GM23338 (cell line): ENCODE measurements around the gene PIK3R5. TPM values are rescaled to one million over a fixed set of nuclear protein-coding genes. Genes with fewer than 3 reads are reported as not detected.

Experiments used
- ATAC-seq: fragments of 200-7000 bp; cut with Tn5 transposase; 3 replicates; pipeline ENCODE4 v1.9.1; 2020
- DNase-seq: peaks from one replicate; pipeline ENCODE4 v3.0.0-alpha.2; 2015; ENCODE audit warnings: low spot score
- H2AFZ ChIP-seq: fragments of 200-600 bp; sonication (generic); 2 replicates; pipeline ENCODE4 v1.8.0; 2016; ENCODE audit warnings: antibody characterized with exemption, mild to moderate bottlenecking, moderate library complexity
- H3F3A ChIP-seq: fragments of 200-600 bp; sonication (generic); replicated peaks from 2 replicates; pipeline ENCODE4 v1.8.0; 2017; ENCODE audit warnings: antibody characterized with exemption, mixed run types, low read depth
- H3K27ac ChIP-seq: fragments of 200-600 bp; sonication (generic); 2 replicates; pipeline ENCODE4 v1.6.1; 2016; ENCODE audit warnings: low read depth
- H3K27me3 ChIP-seq: fragments of 200-600 bp; sonication (generic); 2 replicates; pipeline ENCODE4 v1.8.0; 2016; ENCODE audit warnings: mild to moderate bottlenecking, mixed run types, moderate library complexity; ENCODE audit not compliant: insufficient read depth
- H3K36me3 ChIP-seq: fragments of 200-600 bp; sonication (generic); 2 replicates; pipeline ENCODE4 v1.8.0; 2016; ENCODE audit warnings: mild to moderate bottlenecking; ENCODE audit not compliant: insufficient read depth
- H3K4me1 ChIP-seq: fragments of 200-600 bp; sonication (generic); 2 replicates; pipeline ENCODE4 v1.8.0; 2016; ENCODE audit warnings: mild to moderate bottlenecking, moderate library complexity; ENCODE audit not compliant: insufficient read depth
- H3K4me2 ChIP-seq: fragments of 200-600 bp; sonication (generic); 2 replicates; pipeline ENCODE4 v1.7.1; 2017; ENCODE audit warnings: mixed run types
- H3K4me3 ChIP-seq: fragments of 200-600 bp; sonication (generic); 2 replicates; pipeline ENCODE4 v1.6.1; 2016; ENCODE audit warnings: mixed run types
- H3K79me2 ChIP-seq: fragments of 200-600 bp; sonication (generic); replicated peaks from 2 replicates; pipeline ENCODE4 v1.8.0; 2017; ENCODE audit warnings: mild to moderate bottlenecking; ENCODE audit not compliant: insufficient read depth
- H3K9me2 ChIP-seq: fragments of 200-600 bp; sonication (generic); 2 replicates; pipeline ENCODE4 v1.8.0; 2017; ENCODE audit not compliant: insufficient read depth
- H4K20me1 ChIP-seq: fragments of 200-600 bp; sonication (generic); replicated peaks from 2 replicates; pipeline ENCODE4 v1.8.0; 2017; ENCODE audit warnings: mild to moderate bottlenecking; ENCODE audit not compliant: insufficient read depth
- H3K27ac Mint-ChIP-seq: 2 replicates; pipeline ENCODE4 v1.8.0; 2020; ENCODE audit warnings: inconsistent platforms, mild to moderate bottlenecking, moderate library complexity, mixed read lengths
- H3K27me3 Mint-ChIP-seq: 3 replicates; pipeline ENCODE4 v1.8.0; 2022; ENCODE audit warnings: low read depth, mild to moderate bottlenecking, moderate library complexity, mixed read lengths, inconsistent platforms; ENCODE audit not compliant: insufficient read depth, poor library complexity
- H3K36me3 Mint-ChIP-seq: 3 replicates; pipeline ENCODE4 v1.8.0; 2021; ENCODE audit warnings: low read depth, mild to moderate bottlenecking, inconsistent platforms, moderate library complexity, mixed read lengths
- H3K4me1 Mint-ChIP-seq: 3 replicates; pipeline ENCODE4 v1.8.0; 2020; ENCODE audit warnings: mild to moderate bottlenecking, inconsistent platforms, mixed read lengths
- H3K4me3 Mint-ChIP-seq: 3 replicates; pipeline ENCODE4 v1.8.0; 2021; ENCODE audit warnings: moderate library complexity, mild to moderate bottlenecking, inconsistent platforms, mixed read lengths
- H3K9me3 Mint-ChIP-seq: 3 replicates; pipeline ENCODE4 v1.8.0; 2020; ENCODE audit warnings: moderate library complexity, mild to moderate bottlenecking, inconsistent platforms, mixed read lengths
- CREB1 ChIP-seq: fragments of 250-450 bp; sonication (Bioruptor Pico); IDR thresholded peaks from 2 replicates; pipeline ENCODE4 v1.5.0; 2020; ENCODE audit warnings: low read depth, mild to moderate bottlenecking, moderate library complexity
- EZH2phosphoT487 ChIP-seq: fragments of 200-600 bp; sonication (generic); IDR thresholded peaks from one replicate; pipeline ENCODE4 v1.8.1; 2018; ENCODE audit warnings: antibody characterized with exemption; ENCODE audit not compliant: unreplicated experiment
- NANOG ChIP-seq: IDR thresholded peaks from 2 replicates; pipeline ENCODE4 v1.6.1; 2016; ENCODE audit warnings: antibody characterized with exemption, borderline replicate concordance
- POLR2AphosphoS5 ChIP-seq: IDR thresholded peaks from 2 replicates; pipeline ENCODE4 v1.6.1; 2016; ENCODE audit warnings: antibody characterized with exemption, low read depth
- ZNF114 ChIP-seq: fragments of 250-450 bp; sonication (Bioruptor Pico); IDR thresholded peaks from 2 replicates; pipeline ENCODE4 v1.5.0; 2020; ENCODE audit warnings: mild to moderate bottlenecking, moderate library complexity
- ZNF331 ChIP-seq: fragments of 250-450 bp; sonication (Bioruptor Pico); IDR thresholded peaks from 2 replicates; pipeline ENCODE4 v1.5.0; 2020; ENCODE audit warnings: low read depth, mild to moderate bottlenecking, moderate library complexity
- polyA plus RNA-seq: library from polyadenylated mRNA; unstranded; fragments of >200 nt; fragmentation: Nextera tagmentation; extraction: Ambion mirVana; gene quantifications from 2 replicates; pipeline ENCODE4 v1.2.1, GENCODE V29; 2016
- total RNA-seq: library from RNA; depleted of rRNA; stranded (reverse); fragments of >200 nt; shearing (Covaris generic); gene quantifications from 2 replicates; pipeline ENCODE4 v1.2.3, GENCODE V29; 2014
- TF ChIP-seq, protein P1 (sequence below): IDR thresholded peaks from 2 replicates; pipeline ENCODE4 v1.6.1; 2016; ENCODE audit warnings: antibody characterized with exemption
- TF ChIP-seq, protein P2 (sequence below): IDR thresholded peaks from one replicate; pipeline ENCODE4 v1.6.1; 2018; ENCODE audit warnings: antibody characterized with exemption; ENCODE audit not compliant: unreplicated experiment
- TF ChIP-seq, protein P3 (sequence below), 2 experiments: fragments of 200-600 bp in 1 of 2; sonication (generic) in 1 of 2; conservative IDR thresholded peaks; 2 replicates each; pipeline versions ENCODE4 v1.5.1 to v1.6.1; 2016 to 2017; ENCODE audit warnings: antibody characterized with exemption in 2 of 2, low read depth in 2 of 2, mild to moderate bottlenecking in 2 of 2, moderate library complexity in 1 of 2
- TF ChIP-seq, protein P4 (sequence below): fragments of 250-450 bp; sonication (Bioruptor Pico); IDR thresholded peaks from 2 replicates; pipeline ENCODE4 v1.5.0; 2020; ENCODE audit warnings: mild to moderate bottlenecking, moderate library complexity

Gene PIK3R5
- total and polyA plus RNA-seq, 2 experiments from 2014 or later = 1.7 to 9.4 TPM

DNA sequence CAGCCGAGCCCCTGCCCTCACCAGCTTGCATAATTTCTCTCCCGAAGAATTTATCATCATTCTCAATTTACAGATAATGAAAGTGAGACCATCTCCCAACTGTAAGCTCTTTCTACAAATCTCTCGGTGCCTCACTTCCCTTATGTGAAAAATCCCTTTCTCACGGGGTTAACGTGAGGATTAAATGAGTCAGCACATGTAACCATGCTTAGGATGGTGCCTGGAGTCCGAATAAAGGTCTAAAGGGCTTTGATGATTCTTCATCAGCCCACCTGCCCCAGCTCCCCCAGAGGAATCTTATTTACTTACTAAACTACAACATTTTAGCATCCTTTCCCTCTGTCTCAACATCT is 73.2 kb downstream of the PIK3R5 start:
- H4K20me1 ChIP-seq = no peaks in the 10 kb centered on the region
- no peaks in the 10 kb centered on the region for H3F3A ChIP-seq
- no peak overlapping the region for H3K4me2 ChIP-seq
- peaks cover 5% of the 10 kb centered on the region for H3K27me3 Mint-ChIP-seq
- DNase-seq (no peak), ATAC-seq (no peak)
- no peaks in the 10 kb centered on the region for H3K27me3 ChIP-seq
- H3K4me3 ChIP-seq = no peak overlapping the region
- H3K4me1 Mint-ChIP-seq = peaks cover 25% of the 10 kb centered on the region
- H3K4me1 ChIP-seq = no peaks in the 10 kb centered on the region; the same call in 1 of the 2 replicates
- no peak overlapping the region for H2AFZ ChIP-seq
- no peak for TF ChIP-seq EZH2phosphoT487
- TF ChIP-seq ZNF114 = no peak
- no peak for TF ChIP-seq POLR2AphosphoS5
- TF ChIP-seq ZNF331 (CRISPR knock-in tag) = no peak
- TF ChIP-seq NANOG = no peak
- TF ChIP-seq, protein P1, sequence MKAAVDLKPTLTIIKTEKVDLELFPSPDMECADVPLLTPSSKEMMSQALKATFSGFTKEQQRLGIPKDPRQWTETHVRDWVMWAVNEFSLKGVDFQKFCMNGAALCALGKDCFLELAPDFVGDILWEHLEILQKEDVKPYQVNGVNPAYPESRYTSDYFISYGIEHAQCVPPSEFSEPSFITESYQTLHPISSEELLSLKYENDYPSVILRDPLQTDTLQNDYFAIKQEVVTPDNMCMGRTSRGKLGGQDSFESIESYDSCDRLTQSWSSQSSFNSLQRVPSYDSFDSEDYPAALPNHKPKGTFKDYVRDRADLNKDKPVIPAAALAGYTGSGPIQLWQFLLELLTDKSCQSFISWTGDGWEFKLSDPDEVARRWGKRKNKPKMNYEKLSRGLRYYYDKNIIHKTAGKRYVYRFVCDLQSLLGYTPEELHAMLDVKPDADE = no peak
- TF ChIP-seq, protein P2, sequence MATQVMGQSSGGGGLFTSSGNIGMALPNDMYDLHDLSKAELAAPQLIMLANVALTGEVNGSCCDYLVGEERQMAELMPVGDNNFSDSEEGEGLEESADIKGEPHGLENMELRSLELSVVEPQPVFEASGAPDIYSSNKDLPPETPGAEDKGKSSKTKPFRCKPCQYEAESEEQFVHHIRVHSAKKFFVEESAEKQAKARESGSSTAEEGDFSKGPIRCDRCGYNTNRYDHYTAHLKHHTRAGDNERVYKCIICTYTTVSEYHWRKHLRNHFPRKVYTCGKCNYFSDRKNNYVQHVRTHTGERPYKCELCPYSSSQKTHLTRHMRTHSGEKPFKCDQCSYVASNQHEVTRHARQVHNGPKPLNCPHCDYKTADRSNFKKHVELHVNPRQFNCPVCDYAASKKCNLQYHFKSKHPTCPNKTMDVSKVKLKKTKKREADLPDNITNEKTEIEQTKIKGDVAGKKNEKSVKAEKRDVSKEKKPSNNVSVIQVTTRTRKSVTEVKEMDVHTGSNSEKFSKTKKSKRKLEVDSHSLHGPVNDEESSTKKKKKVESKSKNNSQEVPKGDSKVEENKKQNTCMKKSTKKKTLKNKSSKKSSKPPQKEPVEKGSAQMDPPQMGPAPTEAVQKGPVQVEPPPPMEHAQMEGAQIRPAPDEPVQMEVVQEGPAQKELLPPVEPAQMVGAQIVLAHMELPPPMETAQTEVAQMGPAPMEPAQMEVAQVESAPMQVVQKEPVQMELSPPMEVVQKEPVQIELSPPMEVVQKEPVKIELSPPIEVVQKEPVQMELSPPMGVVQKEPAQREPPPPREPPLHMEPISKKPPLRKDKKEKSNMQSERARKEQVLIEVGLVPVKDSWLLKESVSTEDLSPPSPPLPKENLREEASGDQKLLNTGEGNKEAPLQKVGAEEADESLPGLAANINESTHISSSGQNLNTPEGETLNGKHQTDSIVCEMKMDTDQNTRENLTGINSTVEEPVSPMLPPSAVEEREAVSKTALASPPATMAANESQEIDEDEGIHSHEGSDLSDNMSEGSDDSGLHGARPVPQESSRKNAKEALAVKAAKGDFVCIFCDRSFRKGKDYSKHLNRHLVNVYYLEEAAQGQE = no peak
- TF ChIP-seq, protein P3, sequence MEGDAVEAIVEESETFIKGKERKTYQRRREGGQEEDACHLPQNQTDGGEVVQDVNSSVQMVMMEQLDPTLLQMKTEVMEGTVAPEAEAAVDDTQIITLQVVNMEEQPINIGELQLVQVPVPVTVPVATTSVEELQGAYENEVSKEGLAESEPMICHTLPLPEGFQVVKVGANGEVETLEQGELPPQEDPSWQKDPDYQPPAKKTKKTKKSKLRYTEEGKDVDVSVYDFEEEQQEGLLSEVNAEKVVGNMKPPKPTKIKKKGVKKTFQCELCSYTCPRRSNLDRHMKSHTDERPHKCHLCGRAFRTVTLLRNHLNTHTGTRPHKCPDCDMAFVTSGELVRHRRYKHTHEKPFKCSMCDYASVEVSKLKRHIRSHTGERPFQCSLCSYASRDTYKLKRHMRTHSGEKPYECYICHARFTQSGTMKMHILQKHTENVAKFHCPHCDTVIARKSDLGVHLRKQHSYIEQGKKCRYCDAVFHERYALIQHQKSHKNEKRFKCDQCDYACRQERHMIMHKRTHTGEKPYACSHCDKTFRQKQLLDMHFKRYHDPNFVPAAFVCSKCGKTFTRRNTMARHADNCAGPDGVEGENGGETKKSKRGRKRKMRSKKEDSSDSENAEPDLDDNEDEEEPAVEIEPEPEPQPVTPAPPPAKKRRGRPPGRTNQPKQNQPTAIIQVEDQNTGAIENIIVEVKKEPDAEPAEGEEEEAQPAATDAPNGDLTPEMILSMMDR (conservative IDR thresholded peaks at IDR 0.05; ENCODE audit: low read depth in 2 of 2) = no peak
- TF ChIP-seq, protein P4, sequence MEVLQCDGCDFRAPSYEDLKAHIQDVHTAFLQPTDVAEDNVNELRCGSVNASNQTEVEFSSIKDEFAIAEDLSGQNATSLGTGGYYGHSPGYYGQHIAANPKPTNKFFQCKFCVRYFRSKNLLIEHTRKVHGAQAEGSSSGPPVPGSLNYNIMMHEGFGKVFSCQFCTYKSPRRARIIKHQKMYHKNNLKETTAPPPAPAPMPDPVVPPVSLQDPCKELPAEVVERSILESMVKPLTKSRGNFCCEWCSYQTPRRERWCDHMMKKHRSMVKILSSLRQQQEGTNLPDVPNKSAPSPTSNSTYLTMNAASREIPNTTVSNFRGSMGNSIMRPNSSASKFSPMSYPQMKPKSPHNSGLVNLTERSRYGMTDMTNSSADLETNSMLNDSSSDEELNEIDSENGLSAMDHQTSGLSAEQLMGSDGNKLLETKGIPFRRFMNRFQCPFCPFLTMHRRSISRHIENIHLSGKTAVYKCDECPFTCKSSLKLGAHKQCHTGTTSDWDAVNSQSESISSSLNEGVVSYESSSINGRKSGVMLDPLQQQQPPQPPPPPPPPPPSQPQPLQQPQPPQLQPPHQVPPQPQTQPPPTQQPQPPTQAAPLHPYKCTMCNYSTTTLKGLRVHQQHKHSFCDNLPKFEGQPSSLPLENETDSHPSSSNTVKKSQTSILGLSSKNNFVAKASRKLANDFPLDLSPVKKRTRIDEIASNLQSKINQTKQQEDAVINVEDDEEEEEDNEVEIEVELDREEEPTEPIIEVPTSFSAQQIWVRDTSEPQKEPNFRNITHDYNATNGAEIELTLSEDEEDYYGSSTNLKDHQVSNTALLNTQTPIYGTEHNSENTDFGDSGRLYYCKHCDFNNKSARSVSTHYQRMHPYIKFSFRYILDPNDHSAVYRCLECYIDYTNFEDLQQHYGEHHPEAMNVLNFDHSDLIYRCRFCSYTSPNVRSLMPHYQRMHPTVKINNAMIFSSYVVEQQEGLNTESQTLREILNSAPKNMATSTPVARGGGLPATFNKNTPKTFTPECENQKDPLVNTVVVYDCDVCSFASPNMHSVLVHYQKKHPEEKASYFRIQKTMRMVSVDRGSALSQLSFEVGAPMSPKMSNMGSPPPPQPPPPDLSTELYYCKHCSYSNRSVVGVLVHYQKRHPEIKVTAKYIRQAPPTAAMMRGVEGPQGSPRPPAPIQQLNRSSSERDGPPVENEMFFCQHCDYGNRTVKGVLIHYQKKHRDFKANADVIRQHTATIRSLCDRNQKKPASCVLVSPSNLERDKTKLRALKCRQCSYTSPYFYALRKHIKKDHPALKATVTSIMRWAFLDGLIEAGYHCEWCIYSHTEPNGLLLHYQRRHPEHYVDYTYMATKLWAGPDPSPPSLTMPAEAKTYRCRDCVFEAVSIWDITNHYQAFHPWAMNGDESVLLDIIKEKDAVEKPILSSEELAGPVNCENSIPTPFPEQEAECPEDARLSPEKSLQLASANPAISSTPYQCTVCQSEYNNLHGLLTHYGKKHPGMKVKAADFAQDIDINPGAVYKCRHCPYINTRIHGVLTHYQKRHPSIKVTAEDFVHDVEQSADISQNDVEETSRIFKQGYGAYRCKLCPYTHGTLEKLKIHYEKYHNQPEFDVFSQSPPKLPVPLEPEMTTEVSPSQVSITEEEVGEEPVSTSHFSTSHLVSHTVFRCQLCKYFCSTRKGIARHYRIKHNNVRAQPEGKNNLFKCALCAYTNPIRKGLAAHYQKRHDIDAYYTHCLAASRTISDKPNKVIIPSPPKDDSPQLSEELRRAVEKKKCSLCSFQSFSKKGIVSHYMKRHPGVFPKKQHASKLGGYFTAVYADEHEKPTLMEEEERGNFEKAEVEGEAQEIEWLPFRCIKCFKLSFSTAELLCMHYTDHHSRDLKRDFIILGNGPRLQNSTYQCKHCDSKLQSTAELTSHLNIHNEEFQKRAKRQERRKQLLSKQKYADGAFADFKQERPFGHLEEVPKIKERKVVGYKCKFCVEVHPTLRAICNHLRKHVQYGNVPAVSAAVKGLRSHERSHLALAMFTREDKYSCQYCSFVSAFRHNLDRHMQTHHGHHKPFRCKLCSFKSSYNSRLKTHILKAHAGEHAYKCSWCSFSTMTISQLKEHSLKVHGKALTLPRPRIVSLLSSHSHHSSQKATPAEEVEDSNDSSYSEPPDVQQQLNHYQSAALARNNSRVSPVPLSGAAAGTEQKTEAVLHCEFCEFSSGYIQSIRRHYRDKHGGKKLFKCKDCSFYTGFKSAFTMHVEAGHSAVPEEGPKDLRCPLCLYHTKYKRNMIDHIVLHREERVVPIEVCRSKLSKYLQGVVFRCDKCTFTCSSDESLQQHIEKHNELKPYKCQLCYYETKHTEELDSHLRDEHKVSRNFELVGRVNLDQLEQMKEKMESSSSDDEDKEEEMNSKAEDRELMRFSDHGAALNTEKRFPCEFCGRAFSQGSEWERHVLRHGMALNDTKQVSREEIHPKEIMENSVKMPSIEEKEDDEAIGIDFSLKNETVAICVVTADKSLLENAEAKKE = no peak
- TF ChIP-seq CREB1 (CRISPR knock-in tag) = no peak
- H3K9me2 ChIP-seq = no peaks in the 10 kb centered on the region
- no peaks in the 10 kb centered on the region for H3K9me3 Mint-ChIP-seq
- no peaks in the 10 kb centered on the region for H3K36me3 ChIP-seq
- H3K27ac Mint-ChIP-seq = no peak overlapping the region
- no peak overlapping the region for H3K4me3 Mint-ChIP-seq
- no peaks in the 10 kb centered on the region for H3K36me3 Mint-ChIP-seq
- no peak overlapping the region for H3K27ac ChIP-seq
- no peaks in the 10 kb centered on the region for H3K79me2 ChIP-seq
